ENCODE data around the gene PIGB.

PIGB gene

GRCh38 chr15:55358471-55358870, 39.4 kb downstream of the PIGB start:
- no peak overlapping the region for H3K4me2 ChIP-seq (ENCODE audit: low read length)
- no peaks in the 10 kb centered on the region for H3K4me1 ChIP-seq
- no peak overlapping the region for H2AFZ ChIP-seq
- no peak overlapping the region for H3K27ac ChIP-seq
- no peaks in the 10 kb centered on the region for H3K9me3 ChIP-seq (ENCODE audit: control insufficient read depth, low read length)
- no peak overlapping the region for H3K4me3 ChIP-seq (ENCODE audit: low read depth, low read length)
- TF ChIP-seq CTCF (IDR thresholded peaks at IDR 0.05), result no peak
- H3K27me3 ChIP-seq (ENCODE audit: control insufficient read depth, insufficient read depth, low read length), result no peaks in the 10 kb centered on the region
- H3K9ac ChIP-seq, result no peak overlapping the region
- H3K36me3 ChIP-seq (ENCODE audit: control insufficient read depth, insufficient read depth, low read length), result no peaks in the 10 kb centered on the region
- H3K79me2 ChIP-seq, result no peaks in the 10 kb centered on the region

- H3K27me3 ChIP-seq (ENCODE audit: control insufficient read depth, insufficient read depth, low read length), result no peaks in the 10 kb centered on the region
- no peaks in the 10 kb centered on the region for H3K9me3 ChIP-seq (ENCODE audit: control insufficient read depth, low read length)
- no peaks in the 10 kb centered on the region for H3K36me3 ChIP-seq (ENCODE audit: control insufficient read depth, insufficient read depth, low read length)
- H3K27ac ChIP-seq, result no peak overlapping the region
- H3K9ac ChIP-seq, result no peak overlapping the region
- no peak overlapping the region for H3K4me2 ChIP-seq (ENCODE audit: low read length)
- H3K4me1 ChIP-seq, result no peaks in the 10 kb centered on the region
- H3K79me2 ChIP-seq, result no peaks in the 10 kb centered on the region
- TF ChIP-seq CTCF (IDR thresholded peaks at IDR 0.05), result no peak
- no peak overlapping the region for H2AFZ ChIP-seq
- H3K4me3 ChIP-seq (ENCODE audit: low read depth, low read length), result no peak overlapping the region
Measured at GRCh38 chr15:55360256-55360655, 41.2 kb downstream of the PIGB start.

- Histone ChIP-seq H3K27ac (no peak overlapping the region), H3K4me2 (ENCODE audit: low read length) (no peak overlapping the region), H2AFZ (no peak overlapping the region), H3K36me3 (ENCODE audit: control insufficient read depth, insufficient read depth, low read length) (no peaks in the 10 kb centered on the region), H3K79me2 (no peaks in the 10 kb centered on the region), H3K4me1 (no peaks in the 10 kb centered on the region), H3K9me3 (ENCODE audit: control insufficient read depth, low read length) (no peaks in the 10 kb centered on the region), H3K4me3 (ENCODE audit: low read depth, low read length) (no peak overlapping the region), H3K9ac (no peak overlapping the region), H3K27me3 (ENCODE audit: control insufficient read depth, insufficient read depth, low read length) (no peaks in the 10 kb centered on the region)
- no peak for TF ChIP-seq CTCF (IDR thresholded peaks at IDR 0.05)
Measured at GRCh38 chr15:55361048-55361447, 42.0 kb downstream of the PIGB start.

- Histone ChIP-seq H2AFZ (no peak overlapping the region), H3K27ac (no peak overlapping the region), H3K9ac (no peak overlapping the region), H3K4me1 (no peaks in the 10 kb centered on the region), H3K9me3 (ENCODE audit: control insufficient read depth, low read length) (no peaks in the 10 kb centered on the region), H3K79me2 (no peaks in the 10 kb centered on the region), H3K4me3 (ENCODE audit: low read depth, low read length) (no peak overlapping the region), H3K27me3 (ENCODE audit: control insufficient read depth, insufficient read depth, low read length) (no peaks in the 10 kb centered on the region), H3K4me2 (ENCODE audit: low read length) (no peak overlapping the region), H3K36me3 (ENCODE audit: control insufficient read depth, insufficient read depth, low read length) (no peaks in the 10 kb centered on the region)
- no peak for TF ChIP-seq CTCF (IDR thresholded peaks at IDR 0.05)
Measured at GRCh38 chr15:55362641-55363040, 43.6 kb downstream of the PIGB start.

GRCh38 chr15:55366981-55367380, 48.0 kb downstream of the PIGB start:
- Histone ChIP-seq H3K27ac (no peak overlapping the region), H3K9me3 (ENCODE audit: control insufficient read depth, low read length) (no peaks in the 10 kb centered on the region), H2AFZ (no peak overlapping the region), H3K4me1 (no peaks in the 10 kb centered on the region), H3K9ac (no peak overlapping the region), H3K4me2 (ENCODE audit: low read length) (no peak overlapping the region), H3K27me3 (ENCODE audit: control insufficient read depth, insufficient read depth, low read length) (no peaks in the 10 kb centered on the region), H3K4me3 (ENCODE audit: low read depth, low read length) (no peak overlapping the region), H3K36me3 (ENCODE audit: control insufficient read depth, insufficient read depth, low read length) (no peaks in the 10 kb centered on the region), H3K79me2 (no peaks in the 10 kb centered on the region)
- TF ChIP-seq CTCF (IDR thresholded peaks at IDR 0.05), result no peak

Measured in parathyroid adenoma (tissue), 2 donors.